SH-SY5Y (cell line): ENCODE data around the gene NRAP.

Source experiments
- GATA2 ChIP-seq: IDR thresholded peaks from 2 replicates; pipeline ENCODE4 v1.6.1; 2011; ENCODE audit warnings: mild to moderate bottlenecking, low read depth, low read length
- GATA3 ChIP-seq: IDR thresholded peaks from 2 replicates; pipeline ENCODE4 v1.6.1; 2011; ENCODE audit warnings: low read depth, mild to moderate bottlenecking, low read length, moderate library complexity

DNA sequence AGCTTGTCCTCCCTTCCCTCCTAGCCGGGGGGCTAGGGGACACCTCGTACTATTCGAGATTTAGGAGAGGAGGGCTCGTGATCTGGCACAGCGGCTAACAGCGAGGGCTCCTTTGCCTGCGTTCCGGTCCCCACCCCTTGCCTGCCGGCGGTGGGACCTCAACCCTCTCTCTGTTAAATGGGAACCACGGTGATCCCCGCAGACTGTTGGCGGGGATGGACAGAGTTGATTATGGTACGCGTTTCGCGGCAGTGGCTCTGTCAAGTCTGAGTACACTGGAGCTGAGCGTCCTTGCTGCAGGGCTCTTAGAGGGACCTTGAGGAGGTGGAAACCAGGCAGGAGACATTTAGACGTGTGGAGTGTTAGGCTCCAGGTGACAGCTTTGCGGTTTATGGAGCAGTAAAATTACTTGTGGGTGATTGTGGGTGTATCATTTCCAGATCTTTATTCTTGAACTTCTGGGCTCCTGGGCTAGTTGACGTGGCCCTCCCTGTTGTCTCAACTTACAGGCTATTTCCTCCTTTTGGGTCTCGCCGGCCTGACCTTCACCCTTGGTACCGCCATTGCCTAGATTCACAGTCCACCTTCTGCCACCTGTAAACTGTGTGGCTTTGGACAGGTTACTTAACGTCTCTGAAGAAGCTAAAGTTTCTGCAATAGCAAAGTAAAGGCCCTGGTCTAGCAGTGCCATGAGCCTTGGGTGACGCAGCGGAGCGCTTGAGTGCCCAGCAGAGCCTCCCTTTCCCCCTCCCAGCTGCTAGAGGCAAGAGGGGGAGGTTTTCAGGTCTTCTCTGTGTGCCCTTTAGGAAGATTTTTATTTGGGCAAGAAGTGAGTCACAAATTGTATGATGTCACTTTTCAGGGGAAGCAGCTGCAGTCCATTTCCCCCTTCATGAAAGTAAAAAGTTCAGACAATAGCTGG lies 16.6 kb upstream of the NRAP start:
- TF ChIP-seq GATA3 (no peak), GATA2 (no peak)
